ENCODE data around the gene SLC6A12. TPM values are rescaled to one million over a fixed set of nuclear protein-coding genes. Genes with fewer than 3 reads are reported as not detected.

The SLC6A12 gene
- total RNA-seq, 1 experiment from 2014 or later, result 0.17 TPM

DNA sequence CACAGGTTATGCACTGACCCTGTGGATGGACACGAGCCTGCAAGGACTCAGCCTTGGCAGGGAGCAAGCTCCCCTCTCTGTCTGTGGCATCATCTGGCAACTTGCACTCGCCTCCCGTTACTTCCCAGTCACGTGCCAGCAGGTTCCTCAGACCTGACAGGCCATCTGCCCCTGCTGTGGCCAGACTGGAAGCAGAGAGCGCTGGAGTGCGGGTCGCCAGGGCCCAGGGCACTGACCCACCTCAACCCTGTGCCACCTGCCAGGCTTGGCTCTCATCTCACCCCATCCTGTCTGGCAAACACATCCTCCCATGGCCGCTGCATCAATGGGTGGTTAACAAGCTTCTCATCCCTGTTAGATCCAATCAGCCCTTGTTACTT is 28.4 kb downstream of the SLC6A12 start:
- H3K23ac ChIP-seq (ENCODE audit: insufficient read length, low read depth, low read length), result no peak overlapping the region
- H2BK120ac ChIP-seq (ENCODE audit: low read depth, low read length, poor library complexity, severe bottlenecking), result no peak overlapping the region
- WGBS (ENCODE audit: extremely low coverage, insufficient read length, low lambda C conversion rate), result no CpG with 5 or more reads among the region's 8 CpGs
- H4K20me1 ChIP-seq (ENCODE audit: control insufficient read depth, insufficient read depth, insufficient read length), result no peaks in the 10 kb centered on the region
- H2AFZ ChIP-seq (ENCODE audit: low read length), result no peak overlapping the region
- no peak overlapping the region for H3K4ac ChIP-seq (ENCODE audit: low read depth, low read length)
- H4K8ac ChIP-seq (replicated peaks; ENCODE audit: insufficient read length, low read depth, low read length), result no peak overlapping the region
- no peak overlapping the region for H4K5ac ChIP-seq (ENCODE audit: insufficient read length, low read depth, low read length)
- no peak overlapping the region for H3K18ac ChIP-seq (ENCODE audit: insufficient read length, low read depth, low read length)
- no peaks in the 10 kb centered on the region for H3K79me2 ChIP-seq (ENCODE audit: insufficient read depth, low read length)
- no peak overlapping the region for H2BK20ac ChIP-seq (ENCODE audit: low read depth, low read length, poor library complexity, severe bottlenecking)
- H3T11ph ChIP-seq (ENCODE audit: low read length), result no peak overlapping the region
- no peak overlapping the region for H2BK5ac ChIP-seq (ENCODE audit: insufficient read length, low read length)
- H3K9me3 ChIP-seq (ENCODE audit: control insufficient read depth, low read depth, low read length), result no peaks in the 10 kb centered on the region
- Mint-ChIP-seq H3K27me3 (ENCODE audit: low read depth) (peaks cover 45% of the 10 kb centered on the region), H3K36me3 (ENCODE audit: insufficient read depth in 1 of 3, low read depth in 3 of 3) (peaks cover 0 to 2% (median 0%) of the 10 kb centered on the region in 3 experiments; a peak in 2 of 7 replicates), H3K4me1 (peaks cover 5 to 12% of the 10 kb centered on the region in 2 experiments; a peak in 2 of 4 replicates), H3K27ac (no peak overlapping the region), H3K9me3 (peaks cover 5 to 7% of the 10 kb centered on the region in 2 experiments; a peak in 3 of 5 replicates), H3K4me3 (no peak overlapping the region)
- H3K9ac ChIP-seq (ENCODE audit: extremely low read depth, insufficient read length, low read length), result no peak overlapping the region
- H2BK15ac ChIP-seq (ENCODE audit: low read depth, low read length), result no peak overlapping the region
- peaks cover 7% of the 10 kb centered on the region for H3K23me2 ChIP-seq (ENCODE audit: insufficient read length, low read depth, low read length, poor library complexity, severe bottlenecking)
- H3K56ac ChIP-seq (ENCODE audit: insufficient read length, low read depth, low read length), result no peak overlapping the region
- no peak overlapping the region for H2BK12ac ChIP-seq (ENCODE audit: insufficient read length, low read depth, low read length)
- no peak overlapping the region for H2AK5ac ChIP-seq (ENCODE audit: insufficient read length, low read length)
- no peak for DNase-seq
- H4K91ac ChIP-seq (ENCODE audit: insufficient read length, low read depth, low read length), result no peak overlapping the region
- TF ChIP-seq CTCF (conservative IDR thresholded peaks at IDR 0.05), result no peak
- H3K27me3 ChIP-seq (ENCODE audit: insufficient read depth, low read length), result peaks cover 4% of the 10 kb centered on the region; the same call in 1 of the 2 replicates
- H3K4me2 ChIP-seq (ENCODE audit: insufficient read depth, insufficient read length, low read length), result no peak overlapping the region
- no peak overlapping the region for H3K14ac ChIP-seq (ENCODE audit: insufficient read depth, low read length)
- no peak overlapping the region for H3K27ac ChIP-seq (ENCODE audit: insufficient read length, low read depth, low read length)
- no peaks in the 10 kb centered on the region for H3K79me1 ChIP-seq (ENCODE audit: insufficient read depth, low read depth, low read length, poor library complexity, severe bottlenecking)
- no peaks in the 10 kb centered on the region for H3K4me1 ChIP-seq (ENCODE audit: insufficient read depth, low read length)
